Thymus (tissue), 11 donors: ENCODE results near the gene CIAO2A. TPM values are rescaled to one million over a fixed set of nuclear protein-coding genes. Genes with fewer than 3 reads are reported as not detected.

ENCODE experiments used
- DNase-seq, 9 donors: peaks; one replicate each; pipeline ENCODE4 v3.0.0-alpha.2; 2013; ENCODE audit warnings: low spot score in 9 of 9, low read depth in 6 of 9, missing footprints in 1 of 9
- H3K27ac ChIP-seq, 2 donors: one replicate each; pipeline ENCODE4 v1.5.1; 2013; ENCODE audit warnings: control low read depth in 1 of 2, low read depth in 1 of 2, low read length in 1 of 2, mild to moderate bottlenecking in 1 of 2, moderate library complexity in 1 of 2
- H3K27me3 ChIP-seq, 2 donors: one replicate each; pipeline ENCODE4 v1.5.1; 2013; ENCODE audit warnings: low read length in 1 of 2; ENCODE audit not compliant: control insufficient read depth in 2 of 2, insufficient read depth in 1 of 2
- H3K36me3 ChIP-seq, 2 donors: one replicate each; pipeline ENCODE4 v1.5.1; 2013; ENCODE audit warnings: low read length in 1 of 2, mild to moderate bottlenecking in 1 of 2, moderate library complexity in 1 of 2; ENCODE audit not compliant: control insufficient read depth in 2 of 2, insufficient read depth in 2 of 2
- H3K4me1 ChIP-seq, 2 donors: one replicate each; pipeline ENCODE4 v1.5.1; 2013; ENCODE audit warnings: low read length in 2 of 2; ENCODE audit not compliant: control insufficient read depth in 2 of 2, insufficient read depth in 2 of 2
- H3K4me3 ChIP-seq, 2 donors: one replicate each; pipeline ENCODE4 v1.5.1; 2013; ENCODE audit warnings: low read length in 2 of 2, control low read depth in 1 of 2, mild to moderate bottlenecking in 1 of 2
- H3K9me3 ChIP-seq, 2 donors: one replicate each; pipeline ENCODE4 v1.5.1; 2013; ENCODE audit warnings: low read length in 1 of 2, mild to moderate bottlenecking in 1 of 2; ENCODE audit not compliant: control insufficient read depth in 2 of 2, insufficient read depth in 1 of 2
- WGBS: extraction: QIAGEN DNeasy Blood & Tissue Kit; methylation state at CpG from one replicate; pipeline ENCODE4 v1.1.7; 2013; 5-methylcytosine and 5-hydroxymethylcytosine counted together
- polyA plus RNA-seq: library from polyadenylated mRNA; stranded (reverse); fragments of 200-250 nt; gene quantifications from one replicate; pipeline ENCODE4 v1.2.3, GENCODE V29; 2013
- total RNA-seq: library from RNA; stranded (reverse); fragments of 120-200 nt; gene quantifications from one replicate; pipeline ENCODE4 v1.2.4, GENCODE V29; 2013
- donor health status: healthy.

The CIAO2A gene
- total and polyA plus RNA-seq, 2 donors = 79.1 to 115 TPM

DNA sequence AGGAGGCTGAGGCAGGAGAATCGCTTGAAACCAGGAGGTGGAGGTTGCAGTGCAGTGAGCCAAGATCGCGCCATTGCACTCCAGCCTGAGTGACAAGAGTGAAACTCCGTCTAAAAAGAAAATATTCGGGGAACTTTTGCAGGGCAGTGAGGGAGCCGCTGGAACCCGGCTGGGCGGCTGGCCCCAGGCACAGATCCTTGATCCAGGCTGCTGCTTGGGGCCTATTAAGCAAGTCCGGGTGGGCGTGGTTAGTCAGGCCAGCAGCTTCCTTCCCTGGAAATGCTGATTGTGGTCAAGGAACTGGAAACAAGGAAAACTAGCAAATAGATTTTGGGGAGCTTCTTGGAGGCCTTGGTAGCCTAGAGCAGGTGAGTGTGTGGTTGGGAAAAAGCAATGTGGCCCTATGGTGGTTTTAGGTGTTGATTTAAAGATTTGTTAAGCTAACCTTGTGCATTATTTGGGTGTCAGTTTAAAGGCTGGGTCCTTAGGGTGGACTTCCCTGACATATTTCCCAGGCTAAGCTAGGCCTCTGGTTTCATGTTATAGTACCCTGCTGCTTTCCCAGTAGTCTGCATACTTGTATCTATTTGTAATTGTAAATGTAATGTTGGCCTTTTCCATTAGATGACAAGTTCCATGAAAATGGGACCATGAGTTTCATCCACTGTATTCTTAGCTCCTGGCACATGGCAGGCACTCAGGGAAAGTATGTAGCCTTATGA, 40.1 kb upstream of the CIAO2A start:
- 97% methylated on average over 10 of the region's 10 CpGs for WGBS
- peaks cover 78 to 92% of the 10 kb centered on the region in 2 donors for H3K36me3 ChIP-seq
- no peak overlapping the region for H3K27ac ChIP-seq
- H3K4me3 ChIP-seq = no peak overlapping the region
- no peak for DNase-seq
- no peaks in the 10 kb centered on the region for H3K27me3 ChIP-seq
- peaks cover 0 to 4% of the 10 kb centered on the region in 2 donors for H3K4me1 ChIP-seq
- H3K9me3 ChIP-seq = no peaks in the 10 kb centered on the region

DNA sequence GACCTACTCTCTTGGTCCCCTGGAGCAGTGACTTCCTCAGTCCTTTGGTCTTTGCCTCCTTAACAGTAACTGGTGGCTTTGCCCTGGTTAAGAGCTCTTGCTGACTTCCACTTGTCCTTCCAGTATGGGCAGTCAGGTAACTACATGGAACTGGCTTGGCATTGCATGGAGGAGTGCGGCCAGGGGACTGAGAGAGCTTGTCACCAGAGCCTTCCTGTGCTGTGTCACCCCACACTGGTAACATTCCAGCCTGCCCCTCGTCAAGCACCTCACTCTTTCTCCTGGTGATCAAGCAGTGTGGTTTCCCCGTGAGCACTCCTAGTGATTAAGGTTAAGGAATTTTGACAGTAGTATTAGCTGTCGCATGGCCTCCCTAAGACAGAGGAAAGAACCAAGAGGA, 38.6 kb upstream of the CIAO2A start:
- Histone ChIP-seq H3K9me3 (no peaks in the 10 kb centered on the region), H3K27ac (peak overlapping the region in 1 of 2 donors; percentile 19), H3K27me3 (no peaks in the 10 kb centered on the region), H3K4me3 (no peak overlapping the region), H3K36me3 (peaks cover 79 to 91% of the 10 kb centered on the region in 2 donors), H3K4me1 (peaks cover 0 to 4% of the 10 kb centered on the region in 2 donors)
- DNase-seq = no peak
- 98% methylated on average over 4 of the region's 4 CpGs for WGBS

DNA sequence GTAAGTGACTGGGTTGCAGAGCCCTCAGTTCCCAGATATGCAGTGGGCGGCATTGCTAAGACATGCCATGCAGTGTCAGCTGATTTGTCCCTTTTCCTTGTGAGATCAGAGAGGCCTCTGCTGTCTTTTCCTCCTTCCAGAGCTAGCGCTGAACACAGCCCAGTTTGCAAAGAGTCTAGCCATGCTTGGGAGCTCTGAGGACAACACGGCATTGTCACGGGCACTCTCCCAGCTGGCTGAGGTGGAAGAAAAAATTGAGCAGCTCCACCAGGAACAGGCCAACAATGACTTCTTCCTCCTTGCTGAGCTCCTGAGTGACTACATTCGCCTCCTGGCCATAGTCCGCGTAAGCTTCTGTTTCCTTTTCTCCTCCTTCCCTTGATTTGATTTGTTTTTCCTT, 37.9 kb upstream of the CIAO2A start:
- H3K4me3 ChIP-seq = no peak overlapping the region
- no peaks in the 10 kb centered on the region for H3K9me3 ChIP-seq
- H3K27me3 ChIP-seq = no peaks in the 10 kb centered on the region
- over 99% methylated on average over 7 of the region's 7 CpGs for WGBS
- peaks cover 0 to 4% of the 10 kb centered on the region in 2 donors for H3K4me1 ChIP-seq
- H3K27ac ChIP-seq = peak overlapping the region in 1 of 2 donors; percentile 60
- H3K36me3 ChIP-seq = peaks cover 72 to 91% of the 10 kb centered on the region in 2 donors
- DNase-seq = no peak

DNA sequence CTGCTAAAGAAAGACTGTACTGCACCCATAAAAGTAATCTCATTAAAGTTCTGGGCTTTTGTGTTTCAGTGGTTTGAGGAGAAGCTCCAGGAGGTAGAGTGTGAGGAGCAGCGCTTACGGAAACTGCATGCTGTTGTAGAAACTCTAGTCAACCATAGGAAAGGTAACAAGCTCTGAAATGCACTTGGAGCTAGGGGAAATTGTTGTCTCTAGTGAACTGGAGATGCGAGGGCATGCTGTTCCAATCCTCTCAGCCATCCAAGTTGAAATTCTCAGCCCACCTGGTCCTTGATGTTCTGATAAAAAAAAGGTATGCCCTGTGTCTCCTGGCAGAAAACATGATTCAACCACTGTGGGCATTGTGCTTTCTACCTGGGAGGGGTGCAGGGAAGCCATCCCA, 36.5 kb upstream of the CIAO2A start:
- Histone ChIP-seq H3K9me3 (no peaks in the 10 kb centered on the region), H3K27ac (peak overlapping the region in 1 of 2 donors; percentile 60), H3K27me3 (no peaks in the 10 kb centered on the region), H3K4me1 (peaks cover 0 to 4% of the 10 kb centered on the region in 2 donors), H3K36me3 (peaks cover 70 to 87% of the 10 kb centered on the region in 2 donors), H3K4me3 (no peak overlapping the region)
- 92% methylated on average over 3 of the region's 3 CpGs for WGBS
- no peak for DNase-seq

DNA sequence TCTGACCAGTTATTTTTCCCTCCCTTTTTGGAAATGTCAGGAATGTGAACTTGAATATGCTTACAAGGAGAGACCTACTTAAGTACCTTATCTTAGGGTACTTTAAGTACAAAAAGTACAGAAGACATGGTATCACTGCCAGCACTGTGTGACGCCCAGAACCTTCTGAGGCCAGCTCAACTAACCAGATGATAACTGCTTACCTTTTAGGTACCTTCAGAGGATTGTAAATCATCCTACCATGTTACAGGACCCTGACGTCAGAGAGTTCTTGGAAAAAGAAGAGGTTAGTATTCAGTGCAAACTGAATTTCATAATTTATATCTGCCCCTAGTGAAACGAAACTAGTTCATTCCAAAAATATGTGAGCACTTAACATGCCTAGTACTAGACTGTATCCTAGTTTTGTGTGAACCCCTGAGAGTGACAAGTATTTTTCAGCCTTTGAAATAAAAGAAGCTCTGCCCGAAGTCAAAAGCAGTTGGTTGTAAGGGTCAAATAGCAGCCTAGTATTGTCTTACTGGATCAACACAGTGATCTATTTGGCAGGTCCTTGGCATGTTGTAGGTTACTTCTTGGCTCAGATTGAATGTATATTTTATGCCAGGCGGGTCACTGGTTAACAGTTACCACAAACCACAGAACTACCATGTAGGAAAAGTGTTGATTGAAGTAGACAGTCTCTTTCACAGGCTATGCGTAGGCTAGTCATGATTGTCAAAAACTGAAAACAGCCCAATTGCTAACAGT, 34.1 kb upstream of the CIAO2A start:
- Histone ChIP-seq H3K4me1 (peaks cover 0 to 4% of the 10 kb centered on the region in 2 donors), H3K9me3 (no peaks in the 10 kb centered on the region), H3K4me3 (no peak overlapping the region), H3K27ac (peak overlapping the region in 1 of 2 donors; percentile 20), H3K27me3 (no peaks in the 10 kb centered on the region), H3K36me3 (peaks cover 60 to 86% of the 10 kb centered on the region in 2 donors)
- no peak for DNase-seq
- WGBS = 95% methylated on average over 6 of the region's 6 CpGs

DNA sequence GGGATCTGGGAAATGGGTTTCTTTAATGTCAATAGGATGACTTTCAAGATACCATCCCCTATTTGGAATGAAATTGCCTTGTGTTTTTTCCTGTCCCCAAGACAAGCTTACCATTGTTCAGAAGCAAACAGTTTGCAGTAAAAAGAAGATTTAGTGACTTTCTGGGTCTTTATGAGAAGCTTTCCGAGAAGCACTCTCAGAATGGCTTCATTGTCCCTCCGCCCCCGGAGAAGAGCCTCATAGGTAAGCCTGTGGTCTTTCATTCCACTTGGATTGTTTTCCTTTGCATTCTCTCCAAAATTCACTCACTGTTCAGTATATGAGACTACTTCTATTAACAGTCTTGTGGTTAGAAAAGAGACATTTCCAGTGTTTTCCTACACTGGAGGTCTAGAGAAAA, 32.3 kb upstream of the CIAO2A start:
- H3K27ac ChIP-seq = no peak overlapping the region
- peaks cover 52 to 84% of the 10 kb centered on the region in 2 donors for H3K36me3 ChIP-seq
- H3K4me1 ChIP-seq = peaks cover 0 to 3% of the 10 kb centered on the region in 2 donors
- H3K9me3 ChIP-seq = no peaks in the 10 kb centered on the region
- H3K27me3 ChIP-seq = no peaks in the 10 kb centered on the region
- no peak for DNase-seq
- no peak overlapping the region for H3K4me3 ChIP-seq
- 79% methylated on average over 3 of the region's 3 CpGs for WGBS

DNA sequence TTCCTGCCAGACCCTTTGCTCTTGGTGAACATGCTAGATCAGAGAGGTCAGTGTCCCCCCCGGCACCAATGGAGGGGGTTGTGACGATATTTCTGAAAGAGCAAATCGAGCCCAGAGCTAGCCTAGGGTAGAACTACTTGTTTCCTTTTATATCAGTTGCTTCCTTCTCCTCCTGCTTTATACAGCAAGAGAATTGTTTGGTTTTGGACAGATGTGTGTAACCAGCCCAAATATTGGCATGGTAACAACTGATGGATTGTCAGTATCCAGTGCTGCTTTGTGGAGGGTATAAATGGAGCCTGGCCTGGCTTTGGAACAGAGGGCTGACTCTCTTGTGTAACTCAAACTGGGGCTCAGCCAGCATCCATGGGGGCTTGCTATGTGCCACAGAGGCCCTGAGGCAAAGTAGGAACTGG, 29.3 kb upstream of the CIAO2A start:
- H3K36me3 ChIP-seq = peaks cover 51 to 85% of the 10 kb centered on the region in 2 donors
- peaks cover 0 to 3% of the 10 kb centered on the region in 2 donors for H3K4me1 ChIP-seq
- 95% methylated on average over 3 of the region's 3 CpGs for WGBS
- no peak overlapping the region for H3K27ac ChIP-seq
- no peaks in the 10 kb centered on the region for H3K9me3 ChIP-seq
- DNase-seq = no peak
- no peak overlapping the region for H3K4me3 ChIP-seq
- no peaks in the 10 kb centered on the region for H3K27me3 ChIP-seq

DNA sequence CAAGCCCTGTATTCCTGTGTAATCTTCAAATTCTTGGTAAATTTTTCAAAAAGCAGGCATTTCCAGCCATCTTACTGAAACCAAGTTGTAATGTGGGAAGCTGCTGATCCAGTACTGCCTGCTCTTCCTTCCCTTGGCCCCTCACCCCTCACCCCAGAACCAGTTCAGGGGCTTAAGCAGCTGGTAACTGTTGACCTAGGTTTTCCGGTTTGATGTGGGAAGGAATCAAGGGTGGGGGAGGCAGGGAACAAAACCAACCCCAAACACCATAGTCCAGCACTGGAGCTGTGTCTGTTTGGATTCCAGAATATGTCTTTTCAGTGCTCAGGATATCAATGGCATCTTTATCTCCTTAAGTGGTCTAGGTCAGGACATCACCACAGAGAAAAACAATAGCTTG, 28.8 kb upstream of the CIAO2A start:
- H3K27ac ChIP-seq = no peak overlapping the region

DNA sequence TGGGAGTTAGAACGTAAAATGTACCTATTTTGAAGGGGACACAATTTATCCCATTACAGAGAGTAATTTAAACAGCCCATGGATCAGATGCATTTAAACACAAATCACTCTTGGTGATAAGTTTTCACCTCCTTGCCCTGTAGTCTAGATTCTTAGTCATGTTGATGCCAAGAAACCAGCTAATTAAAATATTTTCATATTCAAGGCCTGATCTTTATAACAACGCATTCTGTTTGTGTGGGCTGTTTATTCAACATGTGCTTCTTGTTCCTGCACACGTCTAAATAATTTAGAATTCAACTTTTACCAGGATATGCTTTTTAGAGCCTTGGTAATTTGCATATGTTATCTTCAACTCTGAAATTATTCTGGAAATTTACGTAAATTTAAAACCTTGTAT, 28.0 kb upstream of the CIAO2A start:
- H3K27me3 ChIP-seq = no peaks in the 10 kb centered on the region
- H3K36me3 ChIP-seq = peaks cover 52 to 85% of the 10 kb centered on the region in 2 donors
- no peak overlapping the region for H3K4me3 ChIP-seq
- WGBS = 98% methylated on average over 4 of the region's 4 CpGs
- H3K4me1 ChIP-seq = peaks cover 0 to 3% of the 10 kb centered on the region in 2 donors
- no peak for DNase-seq
- H3K27ac ChIP-seq = no peak overlapping the region
- no peaks in the 10 kb centered on the region for H3K9me3 ChIP-seq

More for the DNA sequence above, 28.8 kb upstream of the CIAO2A start:
- peaks cover 0 to 3% of the 10 kb centered on the region in 2 donors for H3K4me1 ChIP-seq
- WGBS = 98% methylated on average over 1 of the region's 1 CpG
- no peaks in the 10 kb centered on the region for H3K27me3 ChIP-seq
- no peak for DNase-seq
- H3K4me3 ChIP-seq = no peak overlapping the region
- peaks cover 51 to 85% of the 10 kb centered on the region in 2 donors for H3K36me3 ChIP-seq
- no peaks in the 10 kb centered on the region for H3K9me3 ChIP-seq
